Iris pigment epithelial cell (primary cell): ENCODE data around the gene ADGRF5.

ENCODE experiments used
- DNase-seq: peaks from one replicate; pipeline ENCODE4 v3.0.0-alpha.2; 2011; ENCODE audit warnings: low read depth

Gene ADGRF5

GRCh38 chr6:46921731-46922130, at the start of gene ADGRF5:
TSS of gene ADGRF5 (minus strand) at chr6:46921938. CDS start at chr6:46906762, 15,176 bp downstream.
- DNase-seq, result no peak

GRCh38 chr6:46969206-46969605, 47.5 kb upstream of the ADGRF5 start:
- no peak for DNase-seq

- DNase-seq, result no peak
Measured at GRCh38 chr6:46967826-46968349, 46.1 kb upstream of the ADGRF5 start.

GRCh38 chr6:46964716-46965519, 43.2 kb upstream of the ADGRF5 start:
- peak; percentile 2 for DNase-seq

- peak; percentile 22 for DNase-seq
Measured at GRCh38 chr6:46963626-46964025, 41.9 kb upstream of the ADGRF5 start.

- no peak for DNase-seq
Measured at GRCh38 chr6:46963039-46963438, 41.3 kb upstream of the ADGRF5 start.

- DNase-seq, result no peak
Measured at GRCh38 chr6:46961711-46962110, 40.0 kb upstream of the ADGRF5 start.

- no peak for DNase-seq
Measured at GRCh38 chr6:46961232-46961631, 39.5 kb upstream of the ADGRF5 start.

GRCh38 chr6:46959419-46959818, 37.7 kb upstream of the ADGRF5 start:
- DNase-seq, result no peak

- DNase-seq, result no peak
Measured at GRCh38 chr6:46956409-46956808, 34.7 kb upstream of the ADGRF5 start.

- no peak for DNase-seq
Measured at GRCh38 chr6:46954837-46955451, 33.2 kb upstream of the ADGRF5 start.

GRCh38 chr6:46953921-46954320, 32.2 kb upstream of the ADGRF5 start:
- DNase-seq, result no peak

GRCh38 chr6:46949632-46950280, 28.0 kb upstream of the ADGRF5 start:
- no peak for DNase-seq

- DNase-seq, result no peak
Measured at GRCh38 chr6:46948699-46949098, 27.0 kb upstream of the ADGRF5 start.

GRCh38 chr6:46947497-46947896, 25.8 kb upstream of the ADGRF5 start:
- no peak for DNase-seq

GRCh38 chr6:46940433-46941226, 18.9 kb upstream of the ADGRF5 start:
- DNase-seq, result no peak

GRCh38 chr6:46937642-46938041, 15.9 kb upstream of the ADGRF5 start:
- DNase-seq, result no peak

- DNase-seq, result no peak
Measured at GRCh38 chr6:46935687-46936086, 13.9 kb upstream of the ADGRF5 start.

- DNase-seq, result no peak
Measured at GRCh38 chr6:46933751-46934150, 12.0 kb upstream of the ADGRF5 start.

GRCh38 chr6:46932526-46933319, 11.0 kb upstream of the ADGRF5 start:
- no peak for DNase-seq

- DNase-seq, result no peak
Measured at GRCh38 chr6:46931416-46931815, 9.7 kb upstream of the ADGRF5 start.
